SK-N-SH treated with all-trans-retinoic acid at 6 μM for 48 hours (cell line): ENCODE results near the gene UBE2E3.
"Not testable (repeated sequence)": the region's sequence is repeated elsewhere in the genome, so short reads cannot be mapped to it uniquely, and the experiment has no call there.

Experiments
- ARNTL ChIP-seq: fragments of 450-650 bp; formaldehyde crosslinking; IDR thresholded peaks from 2 replicates; pipeline ENCODE4 v1.5.0; 2020; ENCODE audit warnings: low read depth, mild to moderate bottlenecking, moderate library complexity, borderline replicate concordance
- CREB5 ChIP-seq: fragments of 250-450 bp; sonication (Bioruptor Pico); IDR thresholded peaks from 2 replicates; pipeline ENCODE4 v1.5.1; 2020; ENCODE audit warnings: low read depth, mild to moderate bottlenecking, moderate library complexity
- CSRNP3 ChIP-seq: fragments of 250-450 bp; sonication (Bioruptor Pico); IDR thresholded peaks from 2 replicates; pipeline ENCODE4 v1.5.1; 2021; ENCODE audit warnings: mild to moderate bottlenecking, moderate library complexity
- ISL1 ChIP-seq: fragments of 250-450 bp; sonication (Bioruptor Pico); IDR thresholded peaks from 2 replicates; pipeline ENCODE4 v2.1.2; 2022; ENCODE audit warnings: mild to moderate bottlenecking, moderate library complexity
- RARB ChIP-seq: fragments of 250-450 bp; sonication (Bioruptor Pico); IDR thresholded peaks from 2 replicates; pipeline ENCODE4 v1.8.0; 2021; ENCODE audit warnings: mild to moderate bottlenecking, moderate library complexity
- SNAI2 ChIP-seq: fragments of 250-450 bp; sonication (Bioruptor Pico); IDR thresholded peaks from 2 replicates; pipeline ENCODE4 v1.5.0; 2020; ENCODE audit warnings: mild to moderate bottlenecking, moderate library complexity
- TCF4 ChIP-seq: fragments of 250-450 bp; sonication (Bioruptor Pico); IDR thresholded peaks from 2 replicates; pipeline ENCODE4 v1.8.0; 2021; ENCODE audit warnings: mild to moderate bottlenecking, moderate library complexity, borderline replicate concordance
- TSHZ2 ChIP-seq: fragments of 250-450 bp; sonication (Bioruptor Pico); IDR thresholded peaks from 2 replicates; pipeline ENCODE4 v1.5.0; 2020; ENCODE audit warnings: mild to moderate bottlenecking, moderate library complexity
- ZFP3 ChIP-seq: fragments of 250-450 bp; sonication (Bioruptor Pico); IDR thresholded peaks from 2 replicates; pipeline ENCODE4 v1.5.0; 2020; ENCODE audit warnings: mild to moderate bottlenecking, moderate library complexity
- ZFP30 ChIP-seq: fragments of 450-650 bp; formaldehyde crosslinking; IDR thresholded peaks from 2 replicates; pipeline ENCODE4 v1.5.0; 2022; ENCODE audit warnings: mild to moderate bottlenecking, moderate library complexity
- ZNF565 ChIP-seq: fragments of 450-650 bp; formaldehyde crosslinking; conservative IDR thresholded peaks from 2 replicates; pipeline ENCODE4 v1.5.0; 2020; ENCODE audit warnings: low read depth, mild to moderate bottlenecking, moderate library complexity
- ZNF70 ChIP-seq: fragments of 450-650 bp; formaldehyde crosslinking; IDR thresholded peaks from 2 replicates; pipeline ENCODE4 v1.5.0; 2020; ENCODE audit warnings: mild to moderate bottlenecking, moderate library complexity
- ZNF8 ChIP-seq: fragments of 450-650 bp; formaldehyde crosslinking; IDR thresholded peaks from 2 replicates; pipeline ENCODE4 v1.5.0; 2020; ENCODE audit warnings: mild to moderate bottlenecking, moderate library complexity
- TF ChIP-seq, protein P1 (sequence below): fragments of 250-450 bp; sonication (Bioruptor Pico); IDR thresholded peaks from 2 replicates; pipeline ENCODE4 v1.8.0; 2020; ENCODE audit warnings: mild to moderate bottlenecking, moderate library complexity, borderline replicate concordance

DNA sequence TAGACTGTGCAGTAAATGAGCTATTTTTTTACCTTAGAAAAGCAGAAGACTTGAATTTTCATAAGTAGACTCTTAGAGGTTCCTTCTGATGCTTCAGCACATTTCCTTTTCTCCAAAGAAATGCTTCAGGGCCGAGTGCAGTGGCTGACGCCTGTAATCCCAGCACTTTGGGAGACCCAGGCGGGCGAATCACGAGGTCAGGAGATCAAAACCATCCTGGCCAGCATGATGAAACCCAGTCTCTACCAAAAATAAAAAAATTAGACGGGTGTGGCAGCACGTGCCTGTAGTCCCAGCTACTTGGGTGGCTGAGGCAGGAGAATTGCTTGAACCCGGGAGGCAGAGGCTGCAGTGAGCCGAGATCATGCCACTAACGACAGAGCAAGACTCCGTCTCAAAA is 60.4 kb downstream of the UBE2E3 start:
- not testable (repeated sequence) for TF ChIP-seq SNAI2; ZNF70; ZNF565 (CRISPR knock-in tag); CSRNP3 (CRISPR knock-in tag); RARB; TCF4 (CRISPR knock-in tag); ZFP3 (CRISPR knock-in tag); ZNF8 (CRISPR knock-in tag); ZFP30; TSHZ2 (CRISPR knock-in tag); ARNTL (CRISPR knock-in tag); CREB5 (CRISPR knock-in tag); ISL1 (CRISPR knock-in tag)
- TF ChIP-seq, protein P1, sequence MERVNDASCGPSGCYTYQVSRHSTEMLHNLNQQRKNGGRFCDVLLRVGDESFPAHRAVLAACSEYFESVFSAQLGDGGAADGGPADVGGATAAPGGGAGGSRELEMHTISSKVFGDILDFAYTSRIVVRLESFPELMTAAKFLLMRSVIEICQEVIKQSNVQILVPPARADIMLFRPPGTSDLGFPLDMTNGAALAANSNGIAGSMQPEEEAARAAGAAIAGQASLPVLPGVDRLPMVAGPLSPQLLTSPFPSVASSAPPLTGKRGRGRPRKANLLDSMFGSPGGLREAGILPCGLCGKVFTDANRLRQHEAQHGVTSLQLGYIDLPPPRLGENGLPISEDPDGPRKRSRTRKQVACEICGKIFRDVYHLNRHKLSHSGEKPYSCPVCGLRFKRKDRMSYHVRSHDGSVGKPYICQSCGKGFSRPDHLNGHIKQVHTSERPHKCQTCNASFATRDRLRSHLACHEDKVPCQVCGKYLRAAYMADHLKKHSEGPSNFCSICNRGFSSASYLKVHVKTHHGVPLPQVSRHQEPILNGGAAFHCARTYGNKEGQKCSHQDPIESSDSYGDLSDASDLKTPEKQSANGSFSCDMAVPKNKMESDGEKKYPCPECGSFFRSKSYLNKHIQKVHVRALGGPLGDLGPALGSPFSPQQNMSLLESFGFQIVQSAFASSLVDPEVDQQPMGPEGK = not testable (repeated sequence)
